OCI-LY1 (cell line): ENCODE results near the gene DLGAP4.

ENCODE experiments used
- H2AFZ ChIP-seq: fragments of 200-600 bp; sonication (generic), shearing (Covaris generic); 2 replicates; pipeline ENCODE4 v1.6.0; 2014; ENCODE audit warnings: antibody characterized with exemption, mild to moderate bottlenecking, low read length
- H3F3A ChIP-seq: fragments of 200-600 bp; sonication (generic), shearing (Covaris generic); 2 replicates; pipeline ENCODE4 v1.6.0; 2014; ENCODE audit warnings: mild to moderate bottlenecking, antibody characterized with exemption, low read length, moderate library complexity; ENCODE audit not compliant: insufficient read depth
- H3K27ac ChIP-seq: fragments of 200-600 bp; sonication (generic); 2 replicates; pipeline ENCODE4 v1.5.1; 2014; ENCODE audit warnings: low read length, mixed run types, mild to moderate bottlenecking, low read depth; ENCODE audit not compliant: poor library complexity, severe bottlenecking
- H3K27me3 ChIP-seq: fragments of 200-600 bp; sonication (generic); 2 replicates; pipeline ENCODE4 v1.6.0; 2014; ENCODE audit warnings: antibody characterized with exemption, mild to moderate bottlenecking, low read length, moderate library complexity; ENCODE audit not compliant: insufficient read depth
- H3K36me3 ChIP-seq: fragments of 200-600 bp; sonication (generic); 2 replicates; pipeline ENCODE4 v1.6.1; 2014; ENCODE audit warnings: mild to moderate bottlenecking, antibody characterized with exemption, low read length, moderate library complexity, mixed read lengths; ENCODE audit not compliant: insufficient read depth
- H3K4me1 ChIP-seq: fragments of 200-600 bp; sonication (generic); 2 replicates; pipeline ENCODE4 v1.5.1; 2014; ENCODE audit warnings: mild to moderate bottlenecking, low read length, moderate library complexity; ENCODE audit not compliant: insufficient read depth, severe bottlenecking
- H3K4me2 ChIP-seq: fragments of 200-600 bp; sonication (generic), shearing (Covaris generic); 2 replicates; pipeline ENCODE4 v1.6.1; 2014; ENCODE audit warnings: low read length
- H3K4me3 ChIP-seq: fragments of 200-600 bp; sonication (generic); 2 replicates; pipeline ENCODE4 v1.5.1; 2014; ENCODE audit warnings: low read length, low read depth, mild to moderate bottlenecking, mixed read lengths; ENCODE audit not compliant: poor library complexity, severe bottlenecking
- H3K79me2 ChIP-seq: fragments of 200-600 bp; shearing (Covaris generic); 2 replicates; pipeline ENCODE4 v1.6.1; 2016; ENCODE audit warnings: mixed run types, low read length, mixed read lengths; ENCODE audit not compliant: insufficient read depth
- H3K9ac ChIP-seq: fragments of 200-600 bp; sonication (generic), shearing (Covaris generic); 2 replicates; pipeline ENCODE4 v1.6.1; 2014; ENCODE audit warnings: mild to moderate bottlenecking, low read length, mixed read lengths
- H3K9me2 ChIP-seq: fragments of 200-600 bp; sonication (generic), shearing (Covaris generic); 2 replicates; pipeline ENCODE4 v1.6.1; 2014; ENCODE audit warnings: low read depth, mild to moderate bottlenecking, low read length, mixed read lengths
- H3K9me3 ChIP-seq: fragments of 200-600 bp; shearing (Covaris generic); 2 replicates; pipeline ENCODE4 v1.6.1; 2014; ENCODE audit warnings: low read length, mixed read lengths
- H4K20me1 ChIP-seq: fragments of 200-600 bp; sonication (generic), shearing (Covaris generic); 2 replicates; pipeline ENCODE4 v1.6.0; 2016; ENCODE audit warnings: mild to moderate bottlenecking, low read length; ENCODE audit not compliant: insufficient read depth
- CTCF ChIP-seq: fragments of 200-600 bp; sonication (generic), shearing (Covaris generic); IDR thresholded peaks from 2 replicates; pipeline ENCODE4 v1.5.1; 2017; ENCODE audit warnings: mild to moderate bottlenecking, antibody characterized with exemption, low read length, moderate library complexity, mixed read lengths
- EZH2 ChIP-seq: fragments of 200-600 bp; sonication (generic), shearing (Covaris generic); IDR thresholded peaks from 2 replicates; pipeline ENCODE4 v1.8.0; 2017; ENCODE audit warnings: borderline replicate concordance, mixed run types, mild to moderate bottlenecking, antibody characterized with exemption, low read length, moderate library complexity, mixed read lengths

The DLGAP4 gene

DNA sequence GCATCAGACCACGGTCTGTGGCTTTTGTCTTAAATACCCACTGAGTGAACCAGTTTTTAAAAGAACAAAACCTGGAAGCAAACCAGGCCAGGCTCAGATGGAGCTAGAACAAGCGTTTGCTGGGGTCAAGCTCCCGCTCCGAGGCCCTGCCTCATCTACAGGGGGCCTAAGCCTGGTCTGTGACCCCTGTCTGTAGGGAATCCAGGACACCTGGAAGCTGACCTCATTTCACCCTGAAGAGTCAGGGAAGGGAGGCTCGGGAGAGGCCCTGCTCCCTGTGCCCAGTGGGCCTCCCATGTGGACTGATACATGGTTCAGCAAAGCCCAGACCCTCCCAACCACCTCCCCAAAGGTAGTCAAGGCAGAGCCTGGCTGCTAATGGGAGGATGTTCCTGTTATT, 26.8 kb upstream of the DLGAP4 start:
- no peaks in the 10 kb centered on the region for H3K9me3 ChIP-seq
- no peaks in the 10 kb centered on the region for H3K9me2 ChIP-seq
- no peak overlapping the region for H3K4me2 ChIP-seq
- H3K36me3 ChIP-seq, result no peaks in the 10 kb centered on the region
- H3K27me3 ChIP-seq, result peaks cover 8% of the 10 kb centered on the region; the same call in 1 of the 2 replicates
- no peak overlapping the region for H3K27ac ChIP-seq
- no peak overlapping the region for H2AFZ ChIP-seq
- H3K4me1 ChIP-seq, result no peaks in the 10 kb centered on the region
- H3K9ac ChIP-seq, result no peak overlapping the region
- H3K4me3 ChIP-seq, result no peak overlapping the region
- no peaks in the 10 kb centered on the region for H3K79me2 ChIP-seq
- TF ChIP-seq CTCF (no peak), EZH2 (no peak)
- no peaks in the 10 kb centered on the region for H4K20me1 ChIP-seq
- no peaks in the 10 kb centered on the region for H3F3A ChIP-seq

GRCh38 chr20:36279776-36280175, 26.4 kb upstream of the DLGAP4 start:
- Histone ChIP-seq H3K4me2 (no peak overlapping the region), H3K27ac (no peak overlapping the region), H3K9me3 (no peaks in the 10 kb centered on the region), H3K9me2 (no peaks in the 10 kb centered on the region), H3K4me1 (no peaks in the 10 kb centered on the region), H3F3A (no peaks in the 10 kb centered on the region), H3K27me3 (peaks cover 9% of the 10 kb centered on the region; the same call in 1 of the 2 replicates), H3K36me3 (no peaks in the 10 kb centered on the region), H3K79me2 (no peaks in the 10 kb centered on the region), H2AFZ (no peak overlapping the region), H4K20me1 (no peaks in the 10 kb centered on the region), H3K9ac (no peak overlapping the region), H3K4me3 (no peak overlapping the region)
- TF ChIP-seq EZH2, result no peak
- TF ChIP-seq CTCF, result no peak

DNA sequence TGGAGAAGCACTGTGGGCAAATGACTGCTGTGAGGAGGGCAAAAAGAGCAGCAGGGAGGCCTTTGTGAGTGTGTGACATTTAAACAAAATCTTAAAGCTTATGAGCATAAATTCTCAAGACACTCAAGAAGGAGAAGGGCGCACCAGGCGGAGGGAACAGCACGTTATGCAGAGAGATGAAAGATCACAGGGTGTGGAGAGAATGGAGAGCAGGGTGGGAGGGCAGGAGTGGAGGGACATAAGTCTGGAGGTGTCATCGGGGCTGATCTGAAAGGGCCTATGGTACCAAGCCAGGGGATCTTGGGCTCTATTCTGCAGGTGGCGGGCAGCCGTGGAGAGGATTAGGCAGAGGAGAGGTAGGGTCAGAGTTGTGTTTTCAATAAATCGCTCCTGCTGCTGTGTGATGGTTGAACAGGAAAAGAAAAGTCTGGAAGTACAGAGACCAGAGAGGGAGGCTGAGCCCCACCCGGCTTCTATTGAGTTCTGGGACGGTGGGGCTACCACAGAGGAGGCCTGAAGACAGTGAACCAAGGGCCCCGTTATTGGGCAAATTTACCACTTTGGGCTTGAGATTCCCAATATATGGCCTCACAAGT, 24.3 kb upstream of the DLGAP4 start:
- H3K27ac ChIP-seq, result no peak overlapping the region
- TF ChIP-seq EZH2 (no peak), CTCF (no peak)
- H3K4me3 ChIP-seq, result no peak overlapping the region
- H3K9me2 ChIP-seq, result no peaks in the 10 kb centered on the region
- H2AFZ ChIP-seq, result no peak overlapping the region
- H3K9ac ChIP-seq, result no peak overlapping the region
- H3K4me1 ChIP-seq, result no peaks in the 10 kb centered on the region
- no peaks in the 10 kb centered on the region for H3K79me2 ChIP-seq
- H3K4me2 ChIP-seq, result no peak overlapping the region
- H3K9me3 ChIP-seq, result no peaks in the 10 kb centered on the region
- peaks cover 9% of the 10 kb centered on the region; the same call in 1 of the 2 replicates for H3K27me3 ChIP-seq
- no peaks in the 10 kb centered on the region for H4K20me1 ChIP-seq
- no peaks in the 10 kb centered on the region for H3F3A ChIP-seq
- H3K36me3 ChIP-seq, result no peaks in the 10 kb centered on the region
